GM19372 (cell line): Measurements from ENCODE around the gene C2CD5.
"Not testable (repeated sequence)": the region's sequence is repeated elsewhere in the genome, so short reads cannot be mapped to it uniquely, and the experiment has no call there.

Experiments
- ATAC-seq: cut with Tn5 transposase; IDR thresholded peaks from one replicate; pipeline ENCODE4 v1.9.1; 2021; ENCODE audit warnings: mild to moderate bottlenecking, low read depth, moderate library complexity; ENCODE audit not compliant: unreplicated experiment

C2CD5 gene, protein sequence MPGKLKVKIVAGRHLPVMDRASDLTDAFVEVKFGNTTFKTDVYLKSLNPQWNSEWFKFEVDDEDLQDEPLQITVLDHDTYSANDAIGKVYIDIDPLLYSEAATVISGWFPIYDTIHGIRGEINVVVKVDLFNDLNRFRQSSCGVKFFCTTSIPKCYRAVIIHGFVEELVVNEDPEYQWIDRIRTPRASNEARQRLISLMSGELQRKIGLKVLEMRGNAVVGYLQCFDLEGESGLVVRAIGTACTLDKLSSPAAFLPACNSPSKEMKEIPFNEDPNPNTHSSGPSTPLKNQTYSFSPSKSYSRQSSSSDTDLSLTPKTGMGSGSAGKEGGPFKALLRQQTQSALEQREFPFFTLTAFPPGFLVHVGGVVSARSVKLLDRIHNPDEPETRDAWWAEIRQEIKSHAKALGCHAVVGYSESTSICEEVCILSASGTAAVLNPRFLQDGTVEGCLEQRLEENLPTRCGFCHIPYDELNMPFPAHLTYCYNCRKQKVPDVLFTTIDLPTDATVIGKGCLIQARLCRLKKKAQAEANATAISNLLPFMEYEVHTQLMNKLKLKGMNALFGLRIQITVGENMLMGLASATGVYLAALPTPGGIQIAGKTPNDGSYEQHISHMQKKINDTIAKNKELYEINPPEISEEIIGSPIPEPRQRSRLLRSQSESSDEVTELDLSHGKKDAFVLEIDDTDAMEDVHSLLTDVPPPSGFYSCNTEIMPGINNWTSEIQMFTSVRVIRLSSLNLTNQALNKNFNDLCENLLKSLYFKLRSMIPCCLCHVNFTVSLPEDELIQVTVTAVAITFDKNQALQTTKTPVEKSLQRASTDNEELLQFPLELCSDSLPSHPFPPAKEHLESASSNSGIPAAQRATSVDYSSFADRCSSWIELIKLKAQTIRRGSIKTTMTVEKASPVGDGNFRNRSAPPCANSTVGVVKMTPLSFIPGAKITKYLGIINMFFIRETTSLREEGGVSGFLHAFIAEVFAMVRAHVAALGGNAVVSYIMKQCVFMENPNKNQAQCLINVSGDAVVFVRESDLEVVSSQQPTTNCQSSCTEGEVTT

DNA sequence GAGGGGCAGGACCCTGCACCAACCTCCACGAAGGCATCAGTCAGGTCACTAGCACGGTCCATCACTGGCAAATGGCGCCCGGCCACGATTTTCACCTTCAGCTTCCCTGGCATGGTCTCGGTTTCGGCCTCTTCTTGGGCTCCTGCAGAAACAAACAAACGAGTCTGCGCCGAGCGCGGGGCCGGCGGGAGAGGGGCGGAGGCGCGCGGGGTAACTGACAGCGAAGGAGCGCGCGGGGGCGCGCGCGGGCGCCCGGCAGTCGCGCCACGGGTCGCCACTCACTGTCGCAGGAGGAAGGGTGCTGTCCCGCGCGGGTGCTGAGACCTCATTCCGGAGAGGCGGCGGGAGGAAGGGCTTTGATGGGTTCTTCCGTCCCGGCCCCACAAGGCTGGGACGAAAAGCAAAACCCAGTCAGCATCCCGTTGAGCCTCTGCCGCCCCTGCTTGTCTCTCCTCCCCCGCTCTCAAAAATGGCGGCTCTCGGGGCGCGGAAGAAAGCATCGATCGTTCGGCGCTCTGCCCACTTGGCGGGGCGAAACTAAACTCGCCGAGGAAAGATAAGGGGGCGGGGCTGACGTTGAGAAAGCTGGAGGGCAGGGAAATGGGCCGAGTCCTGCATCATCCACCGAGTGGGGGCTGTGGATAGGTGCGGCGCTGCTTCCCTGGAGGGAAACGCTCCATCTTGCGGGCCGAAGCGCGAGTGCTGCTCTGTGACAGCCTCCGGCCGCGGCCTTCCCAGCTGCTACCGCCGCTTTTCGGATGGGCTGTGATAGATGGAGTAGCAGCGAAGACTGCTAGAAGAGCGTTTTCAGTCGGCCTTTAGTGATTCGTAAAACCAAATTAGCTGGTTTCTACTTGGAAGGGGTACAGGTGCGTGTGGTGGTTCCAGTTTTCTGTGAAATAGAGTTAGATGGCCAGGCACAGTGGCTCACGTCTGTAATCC lies at the start of gene C2CD5:
Gene C2CD5, minus strand, starts transcription at position 505 of the 942 bp plus-strand sequence. Its CDS starts 392 bp downstream, at position 113.
- ATAC-seq, result peak; percentile 77

DNA sequence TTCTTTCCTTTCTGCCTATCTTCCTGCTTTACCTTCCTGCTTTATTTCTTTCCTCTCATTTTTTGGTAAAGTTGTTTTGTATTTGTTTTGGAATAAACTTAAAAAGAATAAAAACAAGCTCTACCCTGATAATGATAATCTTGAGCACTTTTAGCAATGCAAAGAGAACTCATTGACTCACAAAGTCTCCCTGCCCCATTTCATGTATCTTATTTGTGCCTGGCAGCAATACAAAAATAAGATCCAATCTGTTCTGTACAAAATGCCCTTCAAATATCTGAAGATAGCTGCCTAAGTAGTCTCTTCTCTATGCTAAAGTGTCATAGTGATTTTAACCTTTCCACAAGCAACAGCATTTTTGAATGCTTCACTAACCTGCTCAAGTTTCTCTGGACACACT lies 49.5 kb upstream of the C2CD5 start:
- no peak for ATAC-seq

DNA sequence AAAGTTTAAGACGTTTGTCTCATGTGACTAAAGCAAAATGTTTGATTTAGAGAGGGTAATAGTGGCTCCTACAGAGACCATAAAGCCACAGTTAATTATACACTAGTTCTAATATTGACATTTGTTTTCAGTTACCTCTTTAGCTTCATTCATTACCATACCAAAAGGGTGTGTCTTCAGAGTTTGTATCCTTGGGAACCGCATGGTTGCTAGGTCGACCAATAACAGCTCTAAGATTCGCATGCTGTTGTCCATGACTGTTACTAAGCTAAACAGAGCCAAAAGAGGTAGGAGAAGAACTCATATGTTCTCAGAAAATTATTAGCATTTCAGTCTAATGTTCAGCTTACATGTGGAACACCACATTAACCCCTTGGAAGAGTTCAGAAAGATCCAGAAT lies 44.5 kb upstream of the C2CD5 start:
- ATAC-seq, result no peak

DNA sequence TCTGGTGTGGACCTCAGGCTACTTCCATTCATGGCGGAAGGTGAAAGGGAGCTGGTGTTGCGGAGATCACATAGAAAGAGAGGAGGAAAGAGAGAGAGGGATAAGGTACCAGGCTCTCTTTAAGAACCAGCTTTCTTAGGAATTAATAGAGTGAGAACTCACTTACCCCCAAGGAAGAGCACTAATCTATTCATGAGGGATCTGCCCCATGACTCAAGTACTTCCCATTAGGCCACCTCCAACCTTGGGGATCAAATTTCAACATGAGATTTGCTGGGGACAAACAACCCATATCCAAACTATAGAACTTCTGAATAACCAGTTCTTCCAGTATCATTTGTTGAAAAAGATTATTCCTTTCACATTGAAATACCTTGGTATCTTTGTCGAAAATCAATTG lies 34.0 kb upstream of the C2CD5 start:
- no peak for ATAC-seq

DNA sequence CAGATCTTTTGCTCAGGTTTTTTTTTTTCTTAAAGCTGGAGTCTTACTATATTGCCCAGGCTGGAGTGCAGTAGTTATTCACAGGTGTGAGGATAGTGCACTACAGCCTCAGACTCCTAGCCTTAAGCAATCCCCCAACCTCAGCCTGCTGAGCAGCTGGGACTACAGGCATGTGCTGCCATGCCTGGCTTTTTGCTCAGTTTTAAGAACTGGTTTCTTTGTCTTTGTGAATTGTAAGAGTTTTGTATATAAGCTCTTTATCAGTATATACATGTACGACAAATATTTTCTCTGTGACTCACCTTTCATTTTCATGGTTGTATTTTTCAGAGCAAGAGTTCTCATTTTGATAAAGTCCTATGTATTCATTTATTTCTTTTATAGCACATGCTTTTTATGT lies 33.3 kb upstream of the C2CD5 start:
- ATAC-seq, result no peak

DNA sequence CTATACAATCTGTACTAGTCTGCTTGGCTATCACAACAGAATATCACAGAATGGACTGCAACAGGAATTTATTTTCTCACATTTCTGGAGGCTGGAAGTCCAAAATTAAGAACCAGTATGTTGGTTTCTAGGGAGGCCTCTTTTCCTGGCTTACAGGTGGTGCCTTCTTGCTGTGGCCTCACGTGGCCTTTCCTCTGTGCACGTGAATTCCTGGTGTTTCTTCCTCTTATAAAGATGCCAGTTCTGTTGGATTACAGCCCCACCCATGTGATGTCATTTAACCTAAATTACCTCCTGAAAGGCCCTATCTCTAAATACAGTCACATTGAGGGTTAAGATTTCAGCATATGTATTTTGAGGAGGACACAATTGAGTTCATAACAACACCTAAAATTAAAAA lies 32.1 kb upstream of the C2CD5 start:
- ATAC-seq, result no peak

DNA sequence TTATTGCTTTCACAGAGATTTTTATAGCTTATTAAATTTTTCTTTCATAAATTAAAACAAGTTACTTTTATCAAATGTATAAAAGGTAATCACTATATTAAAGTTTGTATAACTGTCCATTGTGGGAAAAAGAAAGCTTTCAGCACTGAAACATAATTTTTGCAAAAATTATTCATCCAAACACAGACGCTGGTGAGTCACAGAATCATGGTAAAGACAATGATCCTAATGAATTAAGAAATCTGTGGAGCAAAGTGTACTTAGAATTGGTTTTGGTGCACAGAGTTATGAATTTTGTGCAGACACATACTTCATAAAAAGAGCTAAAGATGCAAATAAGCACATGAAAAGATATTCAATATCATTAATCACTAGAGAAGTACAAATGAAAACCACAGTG lies 31.7 kb upstream of the C2CD5 start:
- ATAC-seq, result no peak

DNA sequence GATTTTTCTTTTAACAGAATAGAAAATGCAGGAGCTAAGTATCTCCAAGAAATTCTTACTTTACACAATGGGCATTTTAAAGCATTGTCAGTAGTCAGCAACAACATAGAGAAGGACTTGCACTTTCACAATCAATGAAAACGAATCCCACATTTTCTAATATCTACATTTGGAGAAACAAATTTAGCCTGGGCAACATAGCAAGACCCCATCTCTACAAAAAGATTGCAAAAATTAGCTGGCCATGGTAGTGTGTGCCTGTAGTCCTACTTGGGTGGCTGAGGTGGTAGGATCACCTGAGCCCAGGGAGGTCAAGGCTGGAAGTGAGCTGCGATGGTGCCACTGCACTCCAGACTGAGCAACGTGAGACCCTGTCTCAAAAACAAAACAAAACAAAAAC lies 30.6 kb upstream of the C2CD5 start:
- ATAC-seq, result no peak

DNA sequence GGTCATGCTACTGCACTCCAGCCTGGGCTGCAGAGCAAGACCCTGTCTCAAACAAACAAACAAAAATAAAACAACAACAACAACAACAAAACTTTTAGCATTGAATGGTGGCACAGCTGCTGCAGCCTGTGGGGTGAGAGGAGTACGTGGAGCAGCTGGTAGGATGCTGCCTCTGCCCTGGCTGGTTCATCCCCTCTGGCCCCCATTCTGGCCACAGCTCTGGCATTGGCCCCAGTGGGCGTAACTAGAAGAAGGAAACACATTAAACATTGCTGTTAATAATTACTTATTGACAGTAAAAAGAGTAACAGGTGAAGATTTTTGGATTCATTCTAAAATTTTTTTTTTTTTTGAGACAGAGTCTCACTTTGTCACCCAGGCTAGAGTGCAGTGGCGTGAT lies 28.8 kb upstream of the C2CD5 start:
- no peak for ATAC-seq

DNA sequence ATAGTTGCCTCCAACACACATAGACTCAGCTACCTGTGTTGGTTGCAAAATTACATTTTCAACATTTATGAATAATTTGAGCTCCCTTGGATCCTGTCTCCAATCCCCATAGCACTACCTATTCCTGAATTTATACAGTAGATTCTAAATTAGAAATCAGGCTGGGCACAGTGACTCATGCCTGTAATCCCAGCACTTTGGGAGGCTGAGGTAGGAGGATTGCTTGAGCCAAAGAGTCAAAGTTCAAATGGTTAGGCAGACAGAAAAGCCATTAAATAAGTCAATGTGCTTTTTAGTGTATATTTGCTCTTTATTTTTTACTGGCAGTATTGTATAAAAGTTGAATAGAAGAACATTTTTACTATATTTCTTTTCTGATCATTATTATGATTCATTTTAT lies 24.9 kb upstream of the C2CD5 start:
- no peak for ATAC-seq

DNA sequence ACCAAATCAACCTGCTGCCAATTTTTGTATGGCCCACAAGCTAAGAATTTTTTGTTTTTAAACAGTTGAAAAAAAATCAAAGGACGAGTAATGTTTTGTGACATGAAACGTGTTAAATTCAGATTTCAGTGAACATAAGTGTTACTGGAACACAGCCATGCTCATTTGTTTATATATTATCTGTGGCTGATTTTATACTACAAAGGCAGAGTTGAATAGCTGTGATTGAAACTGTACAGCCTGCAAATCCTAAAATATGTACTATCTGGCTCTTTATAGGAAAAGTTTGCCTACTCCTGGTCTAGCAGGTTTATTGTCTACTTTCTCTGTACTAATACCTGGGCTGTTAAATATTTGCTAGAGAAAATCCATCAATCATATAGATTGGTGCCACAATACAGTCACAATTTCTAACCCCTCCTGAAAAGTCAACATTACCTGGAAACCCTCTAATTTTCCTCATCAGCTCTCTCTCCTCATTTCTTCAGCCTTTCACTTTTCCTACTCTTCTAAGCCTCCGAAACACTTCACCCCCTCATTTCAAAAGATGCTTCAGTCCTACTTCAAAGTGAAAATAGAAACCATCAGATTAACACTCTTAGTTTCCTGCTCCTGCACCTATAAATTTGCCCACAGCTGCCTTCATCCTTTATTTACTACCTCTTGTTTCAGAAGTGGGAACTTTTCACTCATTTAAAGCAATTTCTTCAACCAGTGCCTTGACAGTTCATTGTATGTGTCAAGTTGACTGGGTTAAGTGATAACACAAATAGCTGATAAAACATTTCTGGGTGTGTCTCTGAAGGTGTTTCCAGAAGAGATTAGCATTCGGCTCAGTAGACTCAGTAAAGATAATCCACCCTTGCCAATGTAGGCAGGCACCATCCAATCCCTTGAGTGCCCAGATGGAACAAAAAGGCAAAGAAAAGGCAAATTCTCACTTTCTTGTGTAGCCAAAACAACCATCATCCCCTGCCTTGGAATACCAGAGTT lies 18.0 kb upstream of the C2CD5 start:
- no peak for ATAC-seq

DNA sequence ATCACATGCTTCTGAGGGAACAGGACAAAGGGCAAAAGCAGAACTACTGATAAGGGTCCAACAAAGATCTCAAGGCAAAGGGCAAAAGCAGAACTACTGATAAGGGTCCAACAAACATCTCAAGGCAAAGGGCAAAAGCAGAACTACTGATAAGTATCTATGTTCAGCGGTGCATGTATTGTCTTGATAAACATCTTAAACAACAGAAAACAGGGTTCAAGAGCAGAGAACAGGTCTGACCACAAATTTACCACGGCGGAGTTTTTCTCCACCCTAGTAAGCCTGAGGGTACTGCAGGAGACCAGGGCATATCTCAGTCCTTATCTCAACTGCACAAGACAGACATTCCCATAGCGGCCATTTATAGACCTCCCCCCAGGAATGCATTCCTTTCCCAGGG lies 10.4 kb upstream of the C2CD5 start:
- ATAC-seq, result not testable (repeated sequence)

DNA sequence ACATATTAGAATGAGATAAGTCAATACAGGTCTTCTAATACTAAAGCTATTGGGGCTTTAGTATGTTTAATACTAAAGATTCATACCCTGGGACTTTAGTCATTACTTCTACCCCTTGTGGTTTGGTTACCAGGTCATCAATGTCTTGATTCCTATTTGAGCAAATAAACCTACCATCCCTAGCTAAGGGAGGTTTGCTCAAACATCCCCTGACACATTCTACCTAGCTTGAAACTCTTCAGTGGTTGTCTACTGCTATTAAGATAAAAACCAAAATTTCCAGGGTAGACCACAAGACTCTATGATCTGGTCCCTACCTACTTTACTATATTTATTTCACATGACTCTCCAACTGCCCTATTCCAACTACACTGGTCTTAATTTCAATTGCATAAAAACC lies 7.3 kb upstream of the C2CD5 start:
- no peak for ATAC-seq

DNA sequence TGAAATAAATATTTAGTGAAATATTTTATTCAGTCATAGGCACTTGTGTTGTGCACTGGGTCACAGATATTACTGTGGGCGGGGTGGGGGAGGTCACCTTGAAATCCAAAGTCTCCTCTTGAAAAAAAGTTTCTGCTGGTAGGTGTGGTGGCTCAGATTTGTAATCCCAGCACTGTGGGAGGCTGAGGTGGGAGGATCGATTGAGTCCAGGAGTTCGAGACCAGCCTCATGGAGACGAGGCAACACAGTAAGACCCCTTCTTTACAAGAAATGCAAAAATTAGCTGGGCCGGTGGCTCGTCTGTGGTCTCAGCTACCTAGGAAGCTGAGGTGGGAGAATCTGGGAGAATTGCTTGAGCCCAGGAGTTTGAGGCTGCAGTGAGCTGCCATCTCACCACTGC lies 913 bp upstream of the C2CD5 start:
- ATAC-seq, result no peak

DNA sequence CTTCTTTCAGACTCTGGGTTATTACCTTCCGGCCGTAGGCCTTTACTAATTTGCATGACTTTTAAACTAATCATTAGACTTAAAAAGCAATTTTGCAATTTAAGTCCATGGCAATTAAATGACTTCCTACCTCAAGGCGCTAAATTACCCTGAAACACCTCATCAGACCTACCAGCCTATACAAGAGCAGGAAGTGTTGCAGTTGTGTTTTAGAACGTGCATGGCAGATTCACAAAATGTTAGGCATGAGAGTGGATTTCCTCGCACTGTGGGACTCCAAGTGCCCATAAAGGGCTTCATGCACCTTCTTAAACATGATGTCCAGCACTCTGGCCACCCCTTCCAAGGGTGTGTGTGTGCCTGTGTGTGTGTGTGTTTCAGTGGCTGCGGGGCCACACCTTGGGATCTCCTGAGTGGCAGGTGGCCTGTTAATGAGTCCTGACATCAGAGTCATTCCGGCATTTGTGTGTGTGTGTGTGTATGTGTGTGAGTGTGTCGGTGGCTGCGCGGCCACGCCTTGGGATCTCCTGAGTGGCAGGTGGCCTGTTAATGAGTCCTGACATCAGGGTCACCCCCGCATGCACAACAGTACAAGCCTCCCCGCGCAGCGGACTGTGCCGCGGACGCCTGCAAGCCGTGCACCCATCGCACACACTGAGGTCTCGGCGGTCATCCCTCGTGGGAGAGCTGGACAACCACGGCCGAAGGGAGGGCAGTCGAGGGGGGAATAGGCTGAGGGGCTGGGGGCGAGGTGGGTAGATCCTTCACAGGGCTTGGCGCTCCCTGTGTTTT lies 900 bp downstream of the C2CD5 start:
- ATAC-seq, result peak; percentile 43

DNA sequence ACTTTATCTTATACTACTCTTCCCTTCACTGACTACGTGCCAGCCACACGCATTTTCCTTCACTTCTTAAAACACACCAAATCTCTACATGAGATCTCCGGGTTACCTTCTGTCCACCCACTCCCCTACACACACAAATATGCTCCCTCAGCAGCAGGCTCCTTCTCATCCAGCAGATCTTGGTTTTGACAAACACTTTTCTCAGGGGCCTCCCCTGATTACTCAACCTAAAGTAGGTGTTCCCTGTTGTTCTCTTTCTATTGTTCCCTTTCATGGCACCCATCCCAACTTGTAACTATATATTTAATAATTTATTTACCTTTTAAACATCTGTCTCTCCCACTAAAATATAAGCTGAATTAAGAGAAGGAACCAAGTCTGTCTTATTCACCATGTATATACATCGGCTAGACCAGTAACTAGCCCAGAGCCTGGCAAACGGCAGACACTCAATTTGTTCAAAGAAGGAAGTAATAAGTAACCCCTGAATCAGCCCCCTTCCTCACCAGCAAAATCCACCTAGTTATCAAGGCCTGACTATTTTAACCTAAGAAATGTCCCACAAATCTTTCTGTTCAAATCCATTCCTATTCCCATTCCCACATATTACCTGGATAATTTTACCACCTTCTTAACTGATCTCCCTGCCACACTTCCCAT lies 2.7 kb downstream of the C2CD5 start:
- no peak for ATAC-seq

DNA sequence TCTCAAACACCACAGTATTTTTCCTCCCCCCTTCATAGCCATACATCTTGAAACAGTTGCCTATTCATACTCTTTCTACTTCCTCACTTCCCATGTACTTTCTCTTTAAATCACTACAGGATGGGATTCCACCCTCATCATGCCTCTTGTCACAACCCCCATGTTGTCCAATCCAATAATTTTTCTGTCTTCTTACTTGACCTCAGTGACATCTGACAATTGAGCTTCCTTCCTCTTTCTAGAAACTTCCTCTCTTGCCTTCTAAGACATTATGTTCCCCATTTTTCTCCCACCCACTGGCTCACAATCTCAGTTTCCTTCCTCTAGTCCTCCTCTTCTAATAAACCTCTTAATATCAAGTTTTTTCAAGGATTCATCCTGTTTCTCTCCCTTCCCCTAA lies 5.3 kb downstream of the C2CD5 start:
- ATAC-seq, result no peak

DNA sequence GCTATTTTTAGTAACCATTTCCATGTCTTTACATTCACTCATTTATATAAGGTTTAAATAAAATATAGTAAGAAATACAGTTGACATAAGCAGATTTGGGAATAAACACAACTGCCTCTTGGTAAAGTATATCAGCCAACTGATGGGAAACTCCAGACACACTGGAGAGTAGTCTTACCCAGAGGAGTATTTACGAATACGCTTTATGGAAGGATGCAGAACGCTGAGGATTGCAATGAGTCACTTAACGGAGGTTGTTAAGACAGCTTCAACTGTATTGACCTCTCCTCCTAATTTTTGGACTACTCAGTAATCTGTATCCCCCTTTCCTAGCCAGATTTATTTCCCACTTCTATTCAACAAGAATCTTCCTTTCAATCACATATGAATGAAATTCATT lies 6.0 kb downstream of the C2CD5 start:
- no peak for ATAC-seq
